Sigmoid colon (tissue), 7 donors: ENCODE measurements around the gene PIP5KL1. TPM values are rescaled to one million over a fixed set of nuclear protein-coding genes. Genes with fewer than 3 reads are reported as not detected.

ENCODE experiments used
- DNase-seq: peaks from one replicate; pipeline ENCODE4 v3.0.0-alpha.2; 2019
- H3K27ac ChIP-seq, 4 donors: fragments of 200-600 bp; sonication (generic); one replicate each; pipeline ENCODE4 v1.5.1; 2016 to 2019; ENCODE audit warnings: mild to moderate bottlenecking in 1 of 4
- H3K27me3 ChIP-seq, 3 donors: fragments of 200-600 bp; sonication (generic); one replicate each; pipeline ENCODE4 v1.5.1; 2019; ENCODE audit warnings: mild to moderate bottlenecking in 1 of 3
- H3K36me3 ChIP-seq, 4 donors: fragments of 200-600 bp; sonication (generic); one replicate each; pipeline ENCODE4 v1.5.1; 2016 to 2019
- H3K4me1 ChIP-seq, 4 donors: fragments of 200-600 bp; sonication (generic); one replicate each; pipeline ENCODE4 v1.5.1; 2017 to 2019
- H3K4me3 ChIP-seq, 4 donors: fragments of 200-600 bp; sonication (generic); one replicate each; pipeline ENCODE4 v1.5.1; 2017 to 2019; ENCODE audit warnings: mild to moderate bottlenecking in 2 of 4, moderate library complexity in 1 of 4
- H3K9me3 ChIP-seq, 4 donors: fragments of 200-600 bp in 3 of 4; sonication (generic) in 3 of 4; one replicate each; pipeline versions ENCODE4 v1.5.1 to v1.6.1; 2013 to 2019
- CTCF ChIP-seq, 4 experiments: fragments of 450-650 bp in 3 of 4; fragments of 200-600 bp in 1 of 4; IDR thresholded peaks; one replicate each; pipeline ENCODE4 v1.5.1; 2016 to 2019; ENCODE audit warnings: antibody characterized with exemption in 4 of 4, mild to moderate bottlenecking in 3 of 4, moderate library complexity in 2 of 4
- EP300 ChIP-seq, 4 donors: sonication (generic); formaldehyde crosslinking; IDR thresholded peaks; one replicate each; pipeline ENCODE4 v1.6.1; 2017; ENCODE audit warnings: antibody characterized with exemption in 4 of 4
- POLR2A ChIP-seq, 2 donors: fragments of 450-650 bp; IDR thresholded peaks; one replicate each; pipeline ENCODE4 v1.6.1; 2016; ENCODE audit warnings: antibody characterized with exemption in 2 of 2, mild to moderate bottlenecking in 2 of 2, moderate library complexity in 2 of 2
- POLR2AphosphoS5 ChIP-seq, 4 donors: sonication (generic); formaldehyde crosslinking; IDR thresholded peaks; one replicate each; pipeline ENCODE4 v1.6.1; 2017; ENCODE audit warnings: antibody characterized with exemption in 4 of 4
- WGBS, 2 donors: extraction: QIAGEN DNeasy Blood & Tissue Kit; methylation state at CpG; one replicate each; pipeline ENCODE4 v1.1.7; 2013; 5-methylcytosine and 5-hydroxymethylcytosine counted together
- intact Hi-C: fragments of 100-400 bp; cut with DNase I; formaldehyde crosslinking; loops from one replicate; pipeline ENCODE4 v1.15.1; 2023
- polyA plus RNA-seq, 3 donors: library from polyadenylated mRNA; stranded (reverse); fragments of 200-250 nt; gene quantifications; one replicate each; pipeline ENCODE4 v1.2.3, GENCODE V29; 2013
- total RNA-seq, 4 donors: library from RNA; depleted of rRNA; stranded (reverse); fragments of >200 nt; gene quantifications; one replicate each; pipeline ENCODE4 v1.1.0, GENCODE V29; 2016
- donor health status: healthy with polysubstance abuse.
- donor health status: Bipolar disorder and iron deficiency.
- donor health status: healthy.

Gene PIP5KL1
- total and polyA plus RNA-seq, 7 donors = 0.16 to 4.2 (median 2.1) TPM; not detected in 1

- H3K9me3 ChIP-seq = no peaks in the 10 kb centered on the region
- no peak for DNase-seq
- 91 to 93% methylated on average over 9 of the region's 9 CpGs for WGBS, 2 donors
- H3K27ac ChIP-seq = peak overlapping the region in 3 of 4 donors; percentile 17 to 27 (median 25)
- intact Hi-C loops = no loop called here
- no peak for TF ChIP-seq CTCF (IDR thresholded peaks at IDR 0.05)
- TF ChIP-seq EP300 (IDR thresholded peaks at IDR 0.05) = no peak
- TF ChIP-seq POLR2A (IDR thresholded peaks at IDR 0.05) = no peak
- TF ChIP-seq POLR2AphosphoS5 (IDR thresholded peaks at IDR 0.05) = no peak
- H3K4me3 ChIP-seq = no peak overlapping the region
- no peaks in the 10 kb centered on the region for H3K27me3 ChIP-seq
- peaks cover 12 to 45% (median 25%) of the 10 kb centered on the region in 4 donors for H3K36me3 ChIP-seq
- H3K4me1 ChIP-seq = peaks cover 0 to 56% (median 48%) of the 10 kb centered on the region in 4 donors
Observed at GRCh38 chr9:127945942-127946341, 15.4 kb upstream of the PIP5KL1 start.

GRCh38 chr9:127945338-127945737, 14.8 kb upstream of the PIP5KL1 start:
- H3K4me3 ChIP-seq = no peak overlapping the region
- H3K9me3 ChIP-seq = no peaks in the 10 kb centered on the region
- peaks cover 0 to 50% (median 42%) of the 10 kb centered on the region in 4 donors for H3K4me1 ChIP-seq
- TF ChIP-seq POLR2A (IDR thresholded peaks at IDR 0.05) = no peak
- no peak for TF ChIP-seq EP300 (IDR thresholded peaks at IDR 0.05)
- no peak for TF ChIP-seq POLR2AphosphoS5 (IDR thresholded peaks at IDR 0.05)
- no peak for TF ChIP-seq CTCF (IDR thresholded peaks at IDR 0.05)
- H3K27ac ChIP-seq = peak overlapping the region in 3 of 4 donors; percentile 17 to 27 (median 25)
- H3K36me3 ChIP-seq = peaks cover 12 to 47% (median 25%) of the 10 kb centered on the region in 4 donors
- 94 to 95% methylated on average over 24 of the region's 24 CpGs for WGBS, 2 donors
- no peak for DNase-seq
- H3K27me3 ChIP-seq = no peaks in the 10 kb centered on the region
- intact Hi-C loops = no loop called here

- Histone ChIP-seq H3K4me1 (peaks cover 0 to 44% (median 38%) of the 10 kb centered on the region in 4 donors), H3K27ac (peak overlapping the region; percentile 1 to 48 (median 45)), H3K36me3 (peaks cover 12 to 47% (median 25%) of the 10 kb centered on the region in 4 donors), H3K4me3 (no peak overlapping the region), H3K9me3 (no peaks in the 10 kb centered on the region), H3K27me3 (no peaks in the 10 kb centered on the region)
- 91 to 94% methylated on average over 38 of the region's 38 CpGs for WGBS, 2 donors
- intact Hi-C loops = no loop called here
- TF ChIP-seq EP300 (IDR thresholded peaks at IDR 0.05) (no peak), POLR2A (IDR thresholded peaks at IDR 0.05) (no peak), POLR2AphosphoS5 (IDR thresholded peaks at IDR 0.05) (no peak), CTCF (IDR thresholded peaks at IDR 0.05) (no peak)
- no peak for DNase-seq
Observed at GRCh38 chr9:127944586-127945218, 14.1 kb upstream of the PIP5KL1 start.

- intact Hi-C loops = loop anchor here (1.0 kb wide), 3 partner anchors 37 to 174 kb away; partner anchors contain the start of gene EEIG1
- peaks cover 12 to 47% (median 25%) of the 10 kb centered on the region in 4 donors for H3K36me3 ChIP-seq
- TF ChIP-seq EP300 (IDR thresholded peaks at IDR 0.05) = no peak
- TF ChIP-seq CTCF (IDR thresholded peaks at IDR 0.05) = peak; percentile 84 to 97 (median 95)
- TF ChIP-seq POLR2AphosphoS5 (IDR thresholded peaks at IDR 0.05) = peak in 3 of 4 donors; percentile 19 to 34 (median 32)
Observed at GRCh38 chr9:127943731-127944144, 13.2 kb upstream of the PIP5KL1 start.

More at GRCh38 chr9:127943731-127944144, 13.2 kb upstream of the PIP5KL1 start:
- Histone ChIP-seq H3K27me3 (no peaks in the 10 kb centered on the region), H3K4me1 (peaks cover 0 to 38% (median 35%) of the 10 kb centered on the region in 4 donors), H3K4me3 (no peak overlapping the region), H3K9me3 (no peaks in the 10 kb centered on the region), H3K27ac (peak overlapping the region; percentile 1 to 48 (median 45))
- WGBS, 2 donors = 27 to 29% methylated on average over 13 of the region's 13 CpGs
- peak; percentile 94 for DNase-seq
